ENCODE data around the gene PLEKHB1.

Gene PLEKHB1

DNA sequence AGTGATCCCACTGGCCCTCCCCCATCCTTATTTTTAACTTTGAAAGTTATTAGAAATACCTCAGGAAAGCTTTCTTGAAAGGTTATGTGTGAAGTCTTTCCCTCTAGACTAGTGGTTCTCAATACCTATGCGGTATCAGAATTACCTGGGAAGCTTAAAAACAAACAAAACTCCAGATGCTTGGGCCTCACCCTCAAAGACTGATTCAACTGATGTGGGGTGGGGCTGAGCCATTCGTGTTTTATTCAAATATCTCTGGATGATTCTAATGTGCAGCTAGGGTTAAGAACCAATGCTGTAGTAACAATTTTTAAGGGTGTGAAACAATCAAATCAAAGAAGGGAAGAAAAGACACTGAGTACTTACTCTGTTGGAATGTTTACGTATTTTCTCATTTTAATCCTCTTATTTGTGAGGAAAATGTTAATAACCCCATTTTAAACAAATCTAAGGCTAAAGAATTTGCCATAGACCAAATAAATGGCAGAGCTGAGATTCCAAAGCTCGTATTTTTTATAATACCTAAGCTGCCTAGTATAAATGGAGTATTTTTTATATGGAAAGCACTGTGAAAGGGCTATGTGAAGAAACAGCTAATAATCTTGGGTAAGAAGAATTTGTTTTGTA is 47.6 kb downstream of the PLEKHB1 start:
- DNase-seq, result no peak

- DNase-seq, result no peak
These were observed 58.7 kb downstream of the PLEKHB1 start for GRCh38 chr11:73705053-73705452.

GRCh38 chr11:73710964-73711363 is 64.6 kb downstream of the PLEKHB1 start:
- no peak for DNase-seq
